HT1080 (cell line): ENCODE data around the gene EPS8L3. TPM values are rescaled to one million over a fixed set of nuclear protein-coding genes. Genes with fewer than 3 reads are reported as not detected.
"Not testable (repeated sequence)": the region's sequence is repeated elsewhere in the genome, so short reads cannot be mapped to it uniquely, and the experiment has no call there.

Source experiments
- DNase-seq: peaks from one replicate; pipeline ENCODE4 v3.0.0-alpha.2; 2015; ENCODE audit warnings: low read depth
- polyA plus RNA-seq, 2 experiments: library from polyadenylated mRNA; depleted of rRNA; stranded (reverse); fragments of >200 nt; gene quantifications; 2 replicates each; pipeline ENCODE4 v1.2.3, GENCODE V29; 2015
- total RNA-seq: library from RNA; depleted of rRNA; stranded (reverse); fragments of >200 nt; shearing (Covaris generic); gene quantifications from 2 replicates; pipeline ENCODE4 v1.2.3, GENCODE V29; 2014; rRNA removed

The EPS8L3 gene, protein sequence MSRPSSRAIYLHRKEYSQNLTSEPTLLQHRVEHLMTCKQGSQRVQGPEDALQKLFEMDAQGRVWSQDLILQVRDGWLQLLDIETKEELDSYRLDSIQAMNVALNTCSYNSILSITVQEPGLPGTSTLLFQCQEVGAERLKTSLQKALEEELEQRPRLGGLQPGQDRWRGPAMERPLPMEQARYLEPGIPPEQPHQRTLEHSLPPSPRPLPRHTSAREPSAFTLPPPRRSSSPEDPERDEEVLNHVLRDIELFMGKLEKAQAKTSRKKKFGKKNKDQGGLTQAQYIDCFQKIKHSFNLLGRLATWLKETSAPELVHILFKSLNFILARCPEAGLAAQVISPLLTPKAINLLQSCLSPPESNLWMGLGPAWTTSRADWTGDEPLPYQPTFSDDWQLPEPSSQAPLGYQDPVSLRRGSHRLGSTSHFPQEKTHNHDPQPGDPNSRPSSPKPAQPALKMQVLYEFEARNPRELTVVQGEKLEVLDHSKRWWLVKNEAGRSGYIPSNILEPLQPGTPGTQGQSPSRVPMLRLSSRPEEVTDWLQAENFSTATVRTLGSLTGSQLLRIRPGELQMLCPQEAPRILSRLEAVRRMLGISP
- total RNA-seq: not detected in 2 replicates
- not detected in 2 replicates for polyA plus RNA-seq (2015; cell fraction: cytosol; rRNA removed)
- not detected in 2 replicates for polyA plus RNA-seq (2015; cell fraction: nucleus; rRNA removed)

DNA sequence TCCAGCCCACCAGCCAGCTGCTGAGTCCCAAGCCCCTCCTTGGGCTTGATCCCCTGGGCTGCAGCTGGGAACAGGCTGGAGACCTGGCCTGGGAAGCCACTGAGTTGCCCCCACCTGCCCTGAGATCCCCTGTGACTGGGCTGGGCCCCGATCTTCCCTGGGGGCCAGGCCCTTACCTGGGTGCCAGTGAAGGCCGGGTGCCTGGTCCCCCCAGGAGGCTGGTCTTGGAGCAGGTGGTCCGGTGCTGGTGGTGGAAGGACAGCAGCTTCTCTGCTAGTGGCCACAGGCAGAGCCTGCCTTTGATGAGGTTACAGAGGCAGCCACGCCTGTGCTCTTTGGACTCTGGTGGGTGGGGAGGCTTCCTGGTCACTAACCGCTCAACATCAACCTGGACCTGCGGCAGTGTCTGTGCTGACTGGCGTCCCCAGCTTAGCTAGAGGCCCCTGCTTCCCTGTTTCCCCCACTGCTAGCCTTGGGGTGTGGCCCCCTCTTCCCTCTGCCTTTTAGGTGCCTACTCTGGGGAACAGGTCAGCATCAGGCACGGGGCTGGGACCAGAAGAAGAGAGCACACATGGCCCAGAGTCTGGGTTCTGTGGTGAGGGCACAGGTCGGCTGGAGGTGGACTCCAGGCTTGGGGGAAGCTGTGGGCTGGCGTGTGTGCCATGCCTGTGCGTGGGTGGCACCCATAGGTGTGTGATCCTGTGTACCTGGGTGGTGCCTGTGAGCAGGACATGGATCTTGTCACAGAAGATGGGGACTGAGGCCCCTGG is at the start of gene EPS8L3:
Gene EPS8L3 (minus strand): TSS at position 278 of the 770 bp plus-strand sequence. CDS start 2,174 bp downstream, outside the sequence.
- DNase-seq: no peak

DNA sequence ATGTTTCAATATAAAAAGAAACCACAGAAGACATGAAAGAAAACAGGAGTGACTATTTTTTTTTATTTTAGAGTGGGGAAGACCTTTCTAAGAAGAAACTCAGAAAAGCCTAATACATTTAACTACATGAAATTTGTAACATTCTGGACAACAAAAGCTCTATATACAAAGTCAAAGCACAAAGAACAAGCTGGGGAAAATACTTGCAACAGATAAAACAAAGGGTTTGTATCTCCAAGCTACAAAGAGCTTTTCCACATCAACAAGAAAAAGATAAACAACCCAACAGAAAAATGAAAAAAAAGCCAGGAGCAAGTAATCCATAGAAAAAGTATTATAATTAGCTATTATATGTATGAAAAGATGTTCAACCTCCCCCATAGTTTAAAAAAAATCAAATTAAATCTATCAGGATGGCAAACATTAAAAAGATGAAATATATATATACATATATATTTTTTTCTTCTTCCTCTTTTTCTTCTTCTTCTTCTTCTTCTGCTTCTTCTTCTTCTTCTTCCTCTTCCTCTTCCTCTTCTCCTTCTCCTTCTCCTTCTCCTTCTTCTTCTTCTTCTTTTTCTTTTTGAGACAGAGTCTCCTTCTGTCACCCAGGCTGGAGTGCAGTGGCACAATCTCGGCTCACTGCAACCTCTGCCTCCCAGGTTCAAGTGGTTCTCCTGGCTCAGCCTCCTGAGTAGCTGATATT is 49.1 kb upstream of the EPS8L3 start:
- DNase-seq: no peak

DNA sequence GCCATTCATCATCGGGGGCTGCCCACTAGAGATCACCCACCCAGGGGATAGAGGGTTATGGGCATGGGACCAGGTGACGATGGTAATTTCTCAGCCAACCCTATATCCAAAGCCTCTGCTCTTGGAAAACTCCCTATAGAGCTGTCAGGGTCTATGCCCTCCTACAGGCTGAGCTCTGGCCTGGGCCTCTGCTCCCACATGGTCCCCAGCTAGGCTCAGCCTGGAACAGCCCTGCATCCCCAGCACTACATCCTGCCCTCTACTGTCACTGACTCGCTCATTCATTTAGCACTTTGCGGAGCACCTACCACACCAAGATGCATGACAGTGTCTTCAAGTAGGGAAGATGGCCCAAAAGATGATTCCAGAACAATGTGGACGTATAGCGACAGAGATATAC is 45.0 kb upstream of the EPS8L3 start:
- DNase-seq: no peak

DNA sequence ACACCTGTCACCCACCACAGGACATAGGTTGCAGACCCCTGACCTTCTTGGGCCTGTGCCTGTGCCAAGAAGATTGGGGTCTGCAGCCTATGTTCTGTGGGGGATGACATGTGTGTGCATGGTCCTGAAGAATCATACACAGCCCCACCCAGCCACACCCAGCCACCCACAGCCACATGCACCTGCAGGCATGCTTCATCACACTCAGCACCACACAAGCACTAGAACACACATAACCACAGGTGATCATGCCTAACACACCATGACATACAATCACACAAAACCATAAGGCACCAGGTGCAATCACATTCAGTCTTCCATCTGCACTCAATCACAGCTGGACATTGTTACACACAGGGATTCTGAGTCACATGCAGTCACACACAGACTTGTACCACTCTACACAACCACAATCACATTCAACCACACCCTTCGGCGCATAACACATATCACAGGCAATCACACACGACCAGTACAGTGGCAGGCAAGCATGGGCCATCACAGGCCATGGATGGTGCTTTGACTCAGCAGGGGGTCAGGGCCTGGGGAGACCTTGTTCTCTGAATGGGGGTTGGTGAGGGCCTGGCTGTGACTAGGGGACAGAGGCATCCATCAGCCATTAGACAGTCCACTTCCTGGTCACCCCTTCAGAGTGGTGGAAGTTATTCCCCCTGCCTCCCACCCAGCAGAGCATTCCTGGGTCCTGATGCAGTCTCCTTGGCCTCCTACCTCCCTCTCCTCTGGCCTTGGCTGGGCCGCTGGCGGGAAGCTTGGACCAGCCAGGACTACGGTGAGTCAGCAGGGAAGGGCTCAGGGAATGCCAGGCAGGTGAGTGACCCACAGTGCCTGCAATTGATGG is 44.3 kb upstream of the EPS8L3 start:
- peak; percentile 67 for DNase-seq

DNA sequence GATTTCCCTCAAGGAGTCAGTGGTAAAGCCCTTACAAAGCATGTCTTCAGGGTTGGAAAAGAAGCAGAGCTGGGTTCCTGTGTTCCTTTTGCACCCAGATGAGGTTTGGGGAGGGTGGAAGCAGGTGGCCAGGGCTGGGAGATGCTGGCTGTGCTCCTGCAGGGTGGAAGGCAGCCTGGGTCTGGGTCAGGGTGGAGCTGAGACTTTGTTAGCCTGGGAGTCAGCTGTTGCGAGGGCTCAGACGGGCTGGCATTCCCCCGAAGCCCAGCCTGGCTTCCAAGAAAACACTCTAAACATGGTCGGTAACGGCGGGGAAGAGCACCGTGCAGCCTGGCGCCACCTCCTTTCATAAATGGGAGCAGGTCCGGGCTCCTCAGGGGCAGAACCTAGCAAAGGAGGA is 43.7 kb upstream of the EPS8L3 start:
- no peak for DNase-seq

DNA sequence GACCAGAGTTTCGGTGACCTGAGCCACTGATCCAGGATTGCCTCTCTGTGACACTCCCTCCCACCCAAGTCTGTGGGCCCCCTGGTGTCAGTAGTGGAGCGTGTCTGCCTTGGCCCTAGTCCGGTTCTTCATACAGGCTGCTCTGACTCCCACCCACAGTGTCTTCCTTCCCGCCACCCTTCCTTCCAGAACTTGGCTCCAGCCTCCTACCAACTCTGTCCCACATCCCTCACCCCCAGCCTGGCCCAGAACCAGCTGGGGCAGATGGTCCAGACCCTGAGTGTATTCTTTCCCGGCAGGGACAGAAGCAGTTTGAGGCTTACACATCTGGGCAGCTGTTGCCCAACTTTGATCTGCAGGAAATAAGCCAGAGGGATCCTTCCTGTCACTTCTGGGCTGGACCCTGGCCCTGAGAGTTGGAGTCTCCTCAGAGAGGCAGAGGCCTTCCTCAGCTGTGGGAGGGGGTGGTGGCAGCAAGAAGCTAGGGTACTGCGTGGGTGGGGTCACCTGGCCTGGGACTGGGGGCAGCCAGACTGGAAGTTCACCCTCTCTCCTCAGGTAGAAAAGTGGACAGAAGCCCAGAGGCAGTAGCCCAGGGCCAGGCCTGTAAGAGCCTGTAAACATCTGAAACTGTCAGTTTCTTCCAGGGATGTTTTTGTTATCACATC is 43.1 kb upstream of the EPS8L3 start:
- DNase-seq: no peak

DNA sequence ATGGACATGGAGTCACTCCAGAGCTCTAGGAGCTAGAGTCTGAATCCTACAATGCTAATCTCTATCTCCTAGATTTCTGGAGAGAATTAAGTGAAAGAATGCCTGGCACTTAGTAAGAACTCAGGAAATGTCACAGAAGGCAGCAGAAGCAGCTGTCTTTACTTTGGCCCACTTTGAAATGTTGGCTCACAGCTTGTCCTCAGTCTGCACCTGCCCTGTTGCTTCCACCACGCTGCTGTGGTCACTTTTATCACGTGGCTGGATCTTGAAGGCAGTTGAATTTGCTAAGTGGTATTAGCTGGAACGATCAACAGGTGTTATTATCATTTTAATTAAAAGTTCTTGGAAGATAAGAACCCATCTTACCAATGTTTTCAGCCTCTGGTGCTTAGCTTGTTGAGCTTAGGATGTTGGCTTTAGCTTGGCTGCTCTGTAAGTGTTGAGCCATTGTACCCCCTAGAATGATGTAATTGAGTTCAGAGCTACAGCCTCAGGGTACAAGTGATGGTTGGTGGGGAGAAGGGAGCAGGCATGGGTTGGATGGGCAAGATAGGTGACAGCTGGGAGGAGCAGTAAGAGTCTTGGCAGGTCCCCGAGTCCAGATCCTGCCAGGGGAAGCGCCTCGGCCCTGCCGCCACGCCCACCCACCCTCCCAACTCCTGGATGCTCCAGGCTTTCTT is 41.9 kb upstream of the EPS8L3 start:
- DNase-seq: no peak

DNA sequence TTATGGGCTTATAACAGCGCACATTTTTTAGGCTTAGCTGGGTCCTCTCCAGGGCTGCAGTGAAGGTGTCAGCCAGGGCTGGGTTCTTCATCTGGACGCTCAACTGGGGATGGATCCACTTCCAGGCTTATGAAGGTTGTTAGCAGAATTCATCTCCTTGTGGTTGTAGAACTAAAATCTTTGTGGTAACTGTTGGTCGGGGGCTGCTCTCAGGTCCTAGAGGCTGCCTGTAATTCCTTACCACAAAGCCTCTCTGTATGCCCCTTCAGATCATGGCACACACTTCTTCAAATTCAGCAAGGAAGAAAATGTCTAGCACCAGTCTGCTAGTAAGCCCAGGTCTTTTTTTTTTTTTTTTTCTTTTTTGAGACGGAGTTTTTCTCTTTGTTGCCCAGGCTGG is 40.9 kb upstream of the EPS8L3 start:
- no peak for DNase-seq

DNA sequence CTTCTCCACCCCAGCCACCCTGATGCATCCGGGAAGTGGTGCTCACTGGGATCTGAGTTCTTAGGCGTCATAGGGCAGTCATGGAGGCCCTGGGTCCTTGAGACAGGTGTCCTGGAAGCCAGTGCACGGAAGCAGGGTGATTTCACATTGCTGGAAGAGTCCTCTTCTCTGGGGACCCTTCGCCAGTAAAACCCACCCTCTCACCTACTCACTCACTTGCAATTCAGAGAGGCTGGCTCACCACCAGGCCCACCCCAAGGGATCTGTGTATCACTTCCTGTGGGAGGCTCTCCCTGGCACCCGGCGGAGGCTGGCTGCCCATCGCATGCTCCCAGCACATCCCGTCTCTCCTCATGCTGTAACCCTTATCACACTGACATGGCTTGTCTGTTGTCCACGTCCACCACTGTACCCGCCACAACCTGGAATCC is 40.2 kb upstream of the EPS8L3 start:
- peak; percentile 74 for DNase-seq

DNA sequence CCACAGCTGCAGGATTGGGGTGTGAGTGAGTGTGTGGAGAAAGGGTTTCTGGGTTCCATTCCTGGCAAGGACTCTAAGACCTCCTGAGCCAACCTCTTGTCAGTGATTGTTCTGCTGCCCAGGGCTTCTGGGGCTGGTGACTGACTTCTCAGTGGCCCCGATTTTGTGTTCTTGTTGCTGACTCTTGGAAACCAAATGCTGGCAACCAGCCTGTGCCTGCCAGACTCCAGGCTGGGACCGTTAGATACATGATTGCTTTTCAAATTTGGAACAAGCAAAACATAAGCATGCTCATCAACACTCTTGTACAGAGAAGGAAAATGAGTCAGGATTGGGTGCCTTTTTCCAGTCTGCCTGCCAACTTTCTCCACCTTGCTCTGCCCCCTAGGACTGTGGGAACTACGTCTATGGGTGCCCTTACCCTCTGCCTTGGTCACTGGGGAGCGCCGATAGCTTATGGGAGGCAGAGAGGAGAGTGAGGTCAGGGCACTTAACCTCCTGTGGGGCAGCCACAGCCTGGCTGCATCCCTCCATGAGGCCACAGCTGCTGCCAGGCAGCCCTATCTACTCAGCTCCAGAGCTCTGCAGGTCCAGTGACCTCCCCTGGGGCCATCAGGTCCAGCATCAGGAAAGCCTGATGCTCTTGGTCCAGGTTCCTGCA is 39.3 kb upstream of the EPS8L3 start:
- DNase-seq: no peak

DNA sequence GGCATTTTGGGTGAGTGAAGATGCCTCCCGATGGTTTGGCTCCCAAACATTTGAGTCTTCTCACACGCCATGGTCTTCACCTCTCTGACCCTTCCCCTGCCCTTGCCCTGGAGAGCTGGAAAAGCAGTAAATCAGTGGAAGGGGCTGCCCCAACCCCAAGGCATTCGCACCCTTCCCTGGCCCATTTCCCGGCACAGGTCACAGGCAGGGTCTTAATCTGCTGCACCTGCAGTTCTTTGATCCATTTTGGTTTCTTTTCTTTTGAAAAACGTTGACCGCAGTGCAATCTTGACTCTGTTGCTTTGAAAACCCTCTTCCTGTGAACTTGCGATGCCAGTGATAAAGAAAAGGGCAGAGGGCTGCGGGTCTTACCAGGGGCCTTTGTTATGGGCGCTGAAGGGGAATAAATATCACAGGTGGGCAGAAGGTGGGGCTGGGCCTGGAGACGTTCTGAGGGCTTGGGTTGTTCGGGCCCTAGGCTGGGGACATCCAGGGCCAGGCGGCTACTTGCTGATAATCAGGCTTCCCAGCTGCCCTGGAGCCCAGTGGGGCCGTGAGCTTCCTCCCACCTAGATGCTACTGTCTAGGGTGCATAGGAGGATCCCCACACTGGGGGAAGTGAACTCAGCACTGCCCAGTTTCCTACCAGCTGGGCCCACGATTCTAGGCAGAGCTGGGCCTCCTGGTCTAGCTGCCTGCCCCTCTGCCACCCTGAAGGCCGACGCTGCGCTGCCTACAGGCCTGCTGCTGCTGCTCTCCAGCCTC is 38.6 kb upstream of the EPS8L3 start:
- DNase-seq: no peak

DNA sequence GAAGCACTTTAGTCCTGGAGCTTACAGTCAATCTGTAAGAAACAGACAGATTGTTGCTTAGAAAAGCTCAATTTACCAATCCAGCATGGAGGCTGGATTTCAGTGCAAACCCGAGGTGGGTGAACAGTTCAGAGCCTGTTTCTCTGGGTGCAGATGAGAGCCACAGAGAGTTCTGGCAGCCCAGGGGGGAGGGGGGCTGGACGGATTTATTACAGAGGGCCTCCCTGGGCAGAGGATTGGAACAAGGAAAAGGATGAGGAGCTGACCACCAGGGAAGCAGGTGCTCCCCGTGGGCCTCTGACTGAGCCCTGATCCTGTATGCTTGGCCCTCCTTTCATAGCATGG is 38.0 kb upstream of the EPS8L3 start:
- DNase-seq: no peak

DNA sequence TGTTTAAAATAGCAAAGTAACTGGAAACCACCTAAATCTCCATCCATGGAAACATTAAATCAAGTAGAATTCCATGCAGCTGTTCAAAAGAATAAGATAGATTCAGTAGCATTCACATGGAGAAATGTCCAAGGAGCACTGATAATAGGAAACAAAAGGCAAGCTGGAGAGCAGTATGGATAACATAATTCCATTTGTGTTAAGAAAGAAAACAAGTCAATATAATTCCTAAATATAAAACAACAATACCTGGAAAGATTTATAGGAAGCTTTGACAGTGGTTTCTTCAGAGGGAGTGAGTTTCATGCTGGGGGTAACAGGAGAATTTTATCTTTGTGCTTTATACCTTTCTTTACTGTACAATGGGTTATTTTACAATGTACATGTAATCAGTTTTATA is 36.6 kb upstream of the EPS8L3 start:
- no peak for DNase-seq

DNA sequence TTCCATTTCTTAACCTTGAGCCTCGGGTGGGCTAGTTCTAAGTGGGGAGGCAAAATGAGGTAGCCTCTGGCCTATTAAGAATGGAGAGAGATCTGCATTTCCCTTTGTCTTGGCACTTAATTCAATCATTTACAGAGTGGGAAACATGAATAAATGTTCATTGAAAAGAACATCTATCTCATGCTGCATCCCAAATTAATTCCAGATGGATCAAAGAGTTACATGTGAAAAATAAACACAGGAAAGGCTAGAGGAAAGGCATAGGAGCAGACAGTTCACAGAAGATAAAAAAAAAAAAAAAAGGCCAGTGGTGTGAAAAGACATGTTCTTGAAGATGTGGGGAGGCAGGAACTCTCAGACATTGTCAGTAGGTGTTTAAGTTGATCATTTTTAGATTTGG is 35.7 kb upstream of the EPS8L3 start:
- no peak for DNase-seq

DNA sequence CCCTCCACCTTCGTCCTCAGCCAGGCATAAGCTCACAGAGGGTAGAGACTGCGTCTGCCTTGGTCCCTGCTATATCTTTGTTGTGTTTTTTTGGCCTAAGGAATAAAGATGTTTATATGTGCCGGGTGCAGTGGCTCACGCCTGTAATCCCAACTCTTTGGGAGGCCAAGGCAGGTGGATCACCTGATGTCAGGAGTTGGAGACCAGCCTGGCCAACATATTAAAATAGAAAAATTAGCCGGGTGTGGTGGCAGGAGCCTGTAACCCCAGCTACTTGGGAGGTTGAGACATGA is 33.5 kb upstream of the EPS8L3 start:
- not testable (repeated sequence) for DNase-seq

DNA sequence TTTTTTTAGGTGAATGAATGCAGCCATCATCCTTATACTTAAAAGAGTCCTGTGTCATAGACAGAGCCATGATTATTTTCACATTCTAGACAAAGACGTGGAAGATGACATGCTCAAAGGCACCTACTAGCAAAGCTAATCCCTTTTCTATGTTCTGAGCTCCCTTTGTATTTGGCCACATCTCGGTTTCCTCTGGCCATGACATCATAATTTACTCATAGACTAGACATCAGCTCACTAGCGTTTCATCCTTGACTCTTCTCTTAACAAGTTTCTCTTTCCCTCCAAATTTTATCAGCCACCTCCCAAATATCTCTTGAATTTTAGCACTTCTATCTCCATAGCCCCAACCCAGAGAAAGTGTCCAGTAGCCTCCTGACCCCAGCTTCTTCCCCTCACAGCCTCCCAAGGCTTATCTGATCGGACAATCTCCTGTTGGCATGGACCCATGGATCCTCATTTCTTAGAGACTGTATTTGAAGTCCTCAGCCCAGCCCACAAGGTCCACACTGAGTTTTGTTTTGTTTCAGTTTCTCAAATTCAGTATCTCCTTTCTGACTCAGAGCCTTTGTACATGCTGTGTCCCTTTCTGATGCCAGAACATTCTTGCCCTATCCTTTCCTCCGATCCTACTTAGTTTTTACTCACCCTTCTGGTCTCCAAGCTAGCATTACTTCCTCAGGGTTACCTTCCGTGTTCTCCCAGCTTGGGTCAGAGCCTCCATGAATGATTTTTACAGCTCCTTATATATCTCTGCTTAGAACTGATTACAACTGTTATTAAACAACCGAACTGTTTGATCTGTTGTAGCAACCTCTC is 33.0 kb upstream of the EPS8L3 start:
- peak; percentile 53 for DNase-seq
